Activated naive CD4-positive, alpha-beta T cell treated with Interleukin-2 at 50 U/mL for 16 hours (primary cell): ENCODE data around the gene SOS1.
"Not testable (repeated sequence)": the region's sequence is repeated elsewhere in the genome, so short reads cannot be mapped to it uniquely, and the experiment has no call there.

ENCODE experiments used
- DNase-seq: peaks from one replicate; pipeline ENCODE4 v3.0.0-alpha.2; 2020

SOS1 gene

DNA sequence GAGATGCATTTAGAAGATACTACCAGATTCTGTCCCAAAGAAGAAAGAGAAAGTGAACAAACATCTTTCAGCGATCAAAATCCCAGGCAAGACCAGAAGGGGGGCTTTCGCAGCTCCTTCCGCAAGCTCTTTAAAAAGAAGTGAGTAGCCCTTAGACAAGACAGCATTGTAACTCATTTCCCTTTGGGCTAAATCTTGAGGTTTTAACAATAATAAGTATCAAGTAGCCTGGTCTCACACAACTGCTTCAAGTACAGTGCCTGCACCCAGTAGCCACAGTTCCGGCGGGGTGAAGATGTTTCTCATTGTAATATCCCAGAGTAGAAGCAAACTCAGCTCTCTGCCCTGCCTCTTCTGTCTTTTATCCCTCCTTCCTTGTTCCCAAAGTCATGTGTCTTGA is 154.8 kb downstream of the SOS1 start:
- DNase-seq: no peak

DNA sequence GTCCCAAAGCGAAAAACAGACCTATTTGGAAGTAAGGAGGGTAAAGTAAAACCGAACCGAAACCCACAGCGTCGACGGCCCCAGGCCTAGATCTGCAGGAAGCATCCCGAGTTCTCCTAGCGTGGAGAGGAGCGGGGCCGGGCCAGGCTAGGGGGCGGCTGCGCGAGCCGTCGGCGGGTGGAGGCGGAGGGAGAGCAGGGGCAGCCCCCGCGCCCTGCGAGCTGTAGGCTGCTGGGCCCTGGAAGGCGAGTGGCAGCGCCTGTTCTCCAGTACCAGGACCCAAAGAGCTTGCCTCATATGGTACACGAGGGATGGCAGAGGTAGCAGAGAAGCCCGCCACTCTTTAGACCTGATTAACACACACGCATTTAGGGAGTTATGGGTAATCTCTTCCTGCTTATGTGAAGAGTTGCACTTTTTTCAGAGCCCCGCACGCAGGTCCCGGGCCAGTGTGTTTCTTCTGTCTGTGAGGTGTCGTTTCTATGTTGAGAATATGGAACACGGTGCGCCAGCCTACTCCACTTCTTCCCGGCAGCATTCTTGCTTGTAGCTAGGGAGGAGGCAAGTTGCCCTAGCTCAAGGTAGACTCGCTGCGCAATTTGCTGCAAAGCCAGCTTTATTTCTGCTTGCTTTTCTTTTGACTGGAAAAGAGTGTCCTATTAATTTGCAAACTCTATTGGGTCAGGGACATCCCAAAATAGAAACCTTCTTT is 160.1 kb downstream of the SOS1 start:
- DNase-seq: no peak

DNA sequence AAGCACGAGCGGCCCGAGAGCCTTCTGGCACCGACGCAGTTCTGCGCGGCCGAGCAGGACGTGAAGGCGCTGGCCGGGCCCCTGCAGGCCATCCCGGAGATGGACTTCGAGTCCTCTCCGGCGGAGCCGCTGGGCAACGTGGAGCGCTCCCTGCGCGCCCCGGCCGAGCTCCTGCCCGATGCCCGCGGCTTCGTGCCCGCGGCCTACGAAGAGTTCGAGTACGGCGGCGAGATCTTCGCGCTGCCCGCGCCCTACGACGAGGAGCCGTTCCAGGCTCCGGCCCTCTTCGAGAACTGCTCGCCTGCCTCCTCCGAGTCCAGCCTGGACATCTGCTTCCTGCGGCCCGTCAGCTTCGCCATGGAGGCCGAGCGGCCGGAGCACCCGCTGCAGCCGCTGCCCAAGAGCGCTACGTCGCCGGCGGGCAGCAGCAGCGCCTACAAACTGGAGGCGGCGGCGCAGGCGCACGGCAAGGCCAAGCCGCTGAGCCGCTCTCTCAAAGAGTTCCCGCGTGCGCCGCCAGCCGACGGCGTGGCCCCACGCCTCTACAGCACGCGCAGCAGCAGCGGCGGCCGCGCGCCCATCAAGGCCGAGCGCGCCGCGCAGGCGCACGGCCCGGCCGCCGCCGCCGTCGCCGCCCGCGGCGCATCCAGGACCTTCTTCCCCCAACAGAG is 160.8 kb downstream of the SOS1 start:
- DNase-seq: peak; percentile 73

DNA sequence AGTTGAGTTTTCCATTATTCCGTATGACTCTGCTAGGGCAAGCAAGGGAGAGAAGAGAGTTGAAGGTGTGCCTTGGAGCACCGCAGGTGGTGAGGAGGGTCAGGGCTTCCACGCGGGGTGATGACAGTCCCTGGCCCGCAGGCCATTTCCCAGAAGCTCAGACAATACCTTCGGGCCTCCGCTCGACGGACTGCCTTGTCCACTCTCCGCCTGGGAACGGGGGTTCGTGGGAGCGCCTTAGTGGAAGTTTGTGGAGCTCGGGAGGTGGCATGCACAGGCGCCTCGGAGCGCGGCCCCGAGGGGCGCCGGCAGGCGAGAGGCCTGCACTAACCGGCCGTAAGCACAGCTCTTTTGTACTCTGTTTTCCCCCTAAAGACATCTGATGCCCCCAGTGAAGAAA is 161.4 kb downstream of the SOS1 start:
- DNase-seq: no peak

DNA sequence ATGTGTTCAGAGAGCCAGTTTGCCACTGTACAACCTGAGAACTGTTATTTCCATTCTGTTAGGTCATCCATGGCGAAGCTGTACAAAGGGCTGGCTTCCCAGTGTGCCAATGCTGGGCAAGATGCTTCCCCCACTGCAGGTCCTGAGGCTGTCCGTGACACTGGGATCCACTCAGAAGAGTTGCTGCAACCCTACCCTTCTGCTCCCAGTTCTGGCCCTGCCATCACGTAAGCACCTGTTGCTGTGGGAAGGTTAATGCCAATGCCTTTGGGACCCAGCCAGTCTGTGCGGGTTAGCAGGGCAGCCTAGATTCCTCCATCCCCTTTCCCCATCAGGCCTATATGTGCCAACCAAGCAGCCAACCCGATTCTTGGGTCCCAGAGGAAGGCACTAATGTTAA is 162.9 kb downstream of the SOS1 start:
- no peak for DNase-seq

DNA sequence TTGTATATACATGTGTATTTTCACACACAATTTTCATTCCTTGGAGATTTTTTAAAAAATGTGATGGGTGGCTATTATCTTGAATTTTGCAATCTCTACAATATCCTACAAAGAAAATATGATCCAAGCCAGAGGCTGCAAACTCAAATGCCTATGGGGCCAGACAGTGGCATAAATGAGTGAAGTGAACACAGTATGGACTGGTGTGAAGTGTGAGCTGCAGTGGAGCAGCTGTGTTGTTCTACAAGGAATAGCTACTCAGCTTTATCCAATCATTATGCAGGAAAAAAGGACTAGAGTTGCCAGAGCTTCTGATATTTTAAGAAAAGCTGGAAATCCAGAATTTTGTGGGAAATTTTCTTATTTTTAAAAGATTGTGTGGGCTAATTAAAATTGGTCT is 169.1 kb downstream of the SOS1 start:
- no peak for DNase-seq

DNA sequence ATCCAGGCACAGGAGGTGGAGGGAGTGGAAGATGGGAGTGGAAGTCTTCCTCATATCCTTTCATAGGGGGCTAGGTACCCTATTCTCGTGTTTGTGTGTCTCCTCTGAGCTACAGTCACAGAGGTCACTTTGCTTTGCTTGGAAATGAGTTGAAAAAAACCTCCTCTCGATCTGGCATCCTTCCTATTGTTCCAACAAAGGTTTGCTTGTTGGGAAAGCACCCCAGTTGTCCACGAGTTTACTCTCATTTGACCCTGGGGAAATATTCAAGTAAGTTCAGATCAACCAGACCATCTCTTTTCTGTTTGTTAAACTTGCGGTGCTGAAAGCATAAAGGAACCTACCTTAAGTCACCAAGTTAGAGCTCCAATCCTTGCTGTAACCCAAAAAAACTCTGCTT is 171.9 kb downstream of the SOS1 start:
- no peak for DNase-seq

DNA sequence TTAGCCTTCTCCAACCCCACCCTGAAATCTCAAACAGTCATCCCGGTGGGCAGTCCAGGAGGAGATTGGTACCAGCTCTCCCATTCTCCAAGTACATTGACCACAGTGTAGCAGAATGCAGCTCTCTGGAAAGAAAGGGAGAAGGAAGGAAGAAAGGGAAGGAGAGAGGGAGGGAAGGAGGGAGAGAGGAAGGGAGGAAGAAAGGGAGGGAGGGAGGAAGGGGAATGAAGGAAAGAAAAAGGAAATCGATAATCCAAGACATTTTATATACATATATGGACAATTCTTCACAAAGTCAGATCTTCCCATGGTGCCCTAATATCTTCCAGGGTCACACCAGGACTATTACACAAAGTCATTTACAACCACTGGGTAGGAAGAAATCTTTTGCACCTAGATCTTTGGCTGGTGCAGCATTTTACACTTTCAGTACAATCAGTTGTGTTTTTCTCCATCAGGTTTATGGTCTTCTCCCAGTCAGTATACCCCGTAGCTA is 172.4 kb downstream of the SOS1 start:
- DNase-seq: no peak

DNA sequence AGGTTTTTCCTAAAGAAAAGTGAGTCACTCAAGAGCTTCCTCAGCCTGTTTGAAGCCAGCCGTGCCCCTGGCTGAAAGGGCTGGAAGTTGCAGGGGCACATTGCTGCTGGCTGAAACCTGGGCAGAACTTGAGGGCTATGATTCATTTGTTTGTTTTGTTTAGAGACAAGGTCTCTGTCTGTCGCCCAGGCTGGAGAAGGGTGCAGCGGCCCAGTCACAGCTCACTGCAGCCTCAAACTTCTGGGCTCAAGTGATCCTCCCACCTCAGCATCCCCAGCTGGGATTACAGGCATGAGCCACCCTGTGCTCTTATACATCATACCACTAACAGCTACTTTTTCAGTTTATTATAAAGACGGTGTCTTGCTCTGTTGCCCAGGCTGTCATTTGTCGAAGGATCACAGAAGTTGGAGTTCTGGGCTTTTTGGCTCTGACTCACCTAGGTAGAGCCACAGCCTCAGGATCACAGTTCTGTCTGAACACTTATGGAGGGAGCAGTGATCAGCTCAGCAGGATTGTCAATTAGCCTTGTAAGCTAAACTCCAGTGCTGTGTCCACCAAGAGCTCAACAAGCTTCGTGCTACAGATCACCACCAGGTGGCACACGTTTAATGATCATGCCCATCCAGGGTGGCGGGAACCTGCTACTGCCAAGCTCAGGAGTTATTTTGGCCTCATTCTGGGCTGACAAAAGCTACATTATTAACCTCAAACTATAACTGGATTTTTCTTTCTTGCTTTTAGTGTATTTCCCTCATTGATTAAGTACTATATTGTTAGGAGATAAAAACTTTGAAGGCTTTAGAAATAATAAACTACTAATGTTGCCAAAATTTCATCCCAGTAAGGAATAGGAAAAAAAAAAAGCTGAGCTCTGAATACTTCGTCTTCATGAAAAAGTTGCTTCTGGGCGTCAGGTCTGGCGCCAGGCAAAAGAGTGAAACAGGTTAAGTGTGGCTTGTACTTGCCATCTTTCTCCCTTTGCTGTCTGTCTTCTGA is 173.3 kb downstream of the SOS1 start:
- DNase-seq: peak; percentile 68

DNA sequence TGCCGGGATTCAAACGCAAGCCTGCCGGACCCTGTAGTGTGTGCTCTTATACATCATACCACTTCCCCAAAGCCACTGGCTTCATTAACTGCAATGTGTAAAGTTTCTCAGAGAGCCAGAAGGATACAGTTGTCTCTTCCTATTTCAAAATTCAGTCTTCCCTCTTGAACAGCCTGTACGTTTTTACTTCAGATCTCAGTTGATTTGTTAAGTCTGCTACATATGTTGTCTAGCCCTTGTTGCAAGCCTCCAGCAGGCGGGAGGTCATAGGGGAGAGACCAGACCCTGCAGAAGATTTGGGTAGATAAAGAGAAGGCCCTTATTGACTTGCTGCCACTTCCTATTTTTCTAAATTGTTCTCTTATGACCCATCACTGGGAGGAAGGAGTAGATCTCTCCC is 174.9 kb downstream of the SOS1 start:
- DNase-seq: no peak

DNA sequence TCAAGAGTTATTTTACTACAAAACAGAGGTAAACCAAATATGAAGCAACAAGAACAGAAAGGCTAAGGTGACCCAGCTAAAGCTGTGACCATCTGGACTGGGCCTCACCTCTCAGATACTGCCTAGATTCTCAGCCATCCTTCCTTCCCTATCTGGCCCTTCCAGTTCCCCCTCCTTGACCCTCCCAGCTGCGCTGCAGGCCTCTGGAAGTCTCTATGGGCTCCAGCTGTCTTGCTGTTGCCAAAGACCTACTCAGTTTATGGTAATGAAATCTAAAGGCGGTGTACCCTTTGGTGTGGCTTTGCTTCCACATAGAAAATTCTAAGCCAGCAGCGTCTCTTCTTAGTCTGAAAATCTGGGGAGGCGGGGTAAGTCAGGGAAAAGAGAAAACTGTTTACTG is 175.5 kb downstream of the SOS1 start:
- DNase-seq: no peak

DNA sequence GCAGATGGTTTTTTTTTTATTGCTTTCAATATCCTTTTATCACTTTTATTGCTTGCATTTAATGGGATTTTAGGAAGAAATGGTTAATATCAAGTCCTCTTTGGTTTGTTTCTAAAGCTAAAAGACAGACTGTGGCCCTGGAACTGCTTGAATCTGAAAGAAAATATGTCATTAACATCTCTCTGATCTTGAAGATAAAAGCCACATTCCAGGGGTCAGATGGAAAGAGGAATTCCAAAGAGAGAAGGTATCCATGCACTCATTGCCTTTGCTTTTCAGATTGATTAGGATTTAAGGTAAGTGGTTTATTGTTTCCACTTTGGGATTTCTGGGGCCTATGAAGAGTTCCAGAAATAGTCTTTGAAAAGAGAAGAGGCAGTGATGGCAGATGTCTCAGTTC is 177.1 kb downstream of the SOS1 start:
- DNase-seq: no peak

DNA sequence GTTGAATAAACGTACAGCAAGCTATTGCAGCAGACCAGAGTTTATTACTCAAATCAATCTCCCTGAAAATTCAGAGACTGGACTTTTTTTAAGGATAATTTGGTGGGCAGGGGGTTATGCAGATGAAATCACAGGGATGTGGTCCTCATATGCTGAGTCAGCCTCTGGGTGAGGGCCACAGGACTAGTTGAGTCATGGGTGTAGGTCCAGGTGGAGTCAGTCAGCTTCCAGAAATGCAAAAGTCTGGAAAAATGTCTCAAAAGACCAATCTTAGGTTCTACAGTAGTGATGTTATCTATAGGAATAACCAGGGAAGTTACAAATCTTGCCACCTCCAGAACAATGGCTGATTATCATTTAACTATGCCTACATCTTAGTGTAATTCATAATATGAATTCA is 180.1 kb downstream of the SOS1 start:
- DNase-seq: no peak

DNA sequence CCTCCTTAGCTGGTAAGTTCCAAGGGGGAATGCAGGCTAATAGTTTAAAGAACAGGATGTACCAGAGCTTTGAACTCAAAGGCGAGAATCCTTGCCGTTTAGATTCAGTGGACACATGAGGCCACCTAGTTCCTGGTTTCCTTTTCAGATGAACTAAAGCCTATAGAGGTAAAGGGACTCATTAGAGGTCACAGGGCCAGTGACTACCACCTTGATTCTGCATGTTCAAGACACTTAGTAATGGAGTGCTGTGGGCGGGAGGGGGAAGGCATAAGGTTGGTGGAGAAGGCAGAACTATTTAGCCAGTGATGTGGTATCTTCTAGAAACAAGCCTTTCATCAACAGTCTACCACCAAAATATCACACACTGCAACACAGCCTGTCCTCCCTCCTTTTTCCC is 183.3 kb downstream of the SOS1 start:
- DNase-seq: no peak

DNA sequence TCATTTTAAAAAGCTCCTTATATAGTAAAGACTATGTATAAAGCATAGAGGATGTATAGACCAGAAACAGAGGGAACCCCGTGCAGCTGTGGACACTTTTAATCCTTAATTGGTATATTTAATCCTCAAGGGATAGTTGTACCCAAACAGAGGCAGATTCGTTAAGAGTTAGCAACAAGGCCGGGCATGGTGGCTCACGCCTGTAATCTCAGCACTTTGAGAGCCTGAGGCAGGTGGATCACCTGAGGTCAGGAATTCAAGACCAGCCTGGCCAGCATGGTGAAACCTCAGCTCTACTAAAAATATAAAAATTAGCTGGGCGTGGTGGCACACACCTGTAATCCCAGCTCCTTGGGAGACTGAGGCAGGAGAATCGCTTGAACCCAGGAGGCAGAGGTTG is 184.3 kb downstream of the SOS1 start:
- not testable (repeated sequence) for DNase-seq

DNA sequence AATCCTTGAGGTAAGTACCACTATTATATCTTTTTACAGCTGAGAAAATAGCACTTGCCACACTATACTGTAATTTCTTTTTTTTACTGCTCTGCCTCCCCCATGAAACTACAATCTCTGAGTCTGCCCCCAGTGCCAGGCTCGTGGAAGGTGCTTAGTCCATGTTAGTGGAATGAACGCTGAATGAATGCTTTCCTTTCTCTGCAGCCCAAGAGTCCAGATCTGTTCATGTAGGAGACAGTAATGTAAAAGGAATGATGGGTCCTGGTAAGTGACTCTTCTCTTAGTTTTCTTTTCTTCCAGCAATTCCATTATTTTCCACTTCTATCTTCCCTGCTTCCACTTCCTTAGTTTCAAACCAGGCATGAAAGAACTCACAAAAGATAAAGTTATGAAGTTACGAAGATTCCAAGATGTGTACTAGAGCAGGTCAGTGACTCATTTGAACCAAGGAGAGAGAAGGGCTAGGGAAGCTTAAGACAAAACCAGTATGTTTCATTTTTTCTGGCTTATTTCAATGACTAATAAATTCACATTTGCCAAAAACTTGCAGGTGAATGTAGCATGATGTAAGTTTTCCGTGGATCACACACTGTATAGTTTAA is 185.2 kb downstream of the SOS1 start:
- no peak for DNase-seq

DNA sequence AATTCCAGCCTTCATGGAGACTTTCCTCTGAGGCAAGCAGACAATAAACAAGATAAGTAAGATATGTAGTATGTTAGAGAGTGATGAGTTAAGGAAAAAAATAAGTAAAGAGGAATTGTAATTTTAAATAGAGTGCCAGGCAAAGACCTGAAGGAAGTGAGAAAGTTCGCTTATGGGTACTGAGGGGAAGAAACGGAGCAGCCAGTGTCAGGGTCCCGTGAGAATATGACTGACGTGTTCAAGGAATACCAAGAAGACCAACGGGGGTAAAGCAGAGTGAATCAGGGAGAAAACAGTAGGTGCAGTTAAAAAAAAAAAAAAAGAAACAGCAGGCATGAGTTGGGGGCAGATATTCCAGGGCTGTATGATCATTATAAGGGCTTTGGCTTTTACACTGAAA is 186.1 kb downstream of the SOS1 start:
- no peak for DNase-seq

DNA sequence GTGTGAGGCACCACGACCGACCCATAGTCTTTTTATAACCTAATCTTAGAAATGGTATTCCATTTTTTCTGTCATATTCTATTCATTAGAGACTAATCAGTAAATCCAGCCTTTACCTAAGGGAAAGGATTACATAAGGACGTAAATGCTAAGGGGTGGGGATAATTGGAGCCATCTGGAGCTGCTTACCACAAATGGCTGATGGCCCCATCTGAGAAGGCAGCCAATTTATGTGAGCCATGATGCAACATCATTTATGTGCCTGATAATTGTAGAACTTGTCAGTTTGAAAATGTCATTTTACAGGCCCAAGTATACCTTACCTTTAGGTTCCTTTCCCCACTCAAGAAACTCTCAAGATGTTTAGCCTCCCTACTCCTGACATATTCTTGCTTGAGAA is 187.2 kb downstream of the SOS1 start:
- DNase-seq: no peak

DNA sequence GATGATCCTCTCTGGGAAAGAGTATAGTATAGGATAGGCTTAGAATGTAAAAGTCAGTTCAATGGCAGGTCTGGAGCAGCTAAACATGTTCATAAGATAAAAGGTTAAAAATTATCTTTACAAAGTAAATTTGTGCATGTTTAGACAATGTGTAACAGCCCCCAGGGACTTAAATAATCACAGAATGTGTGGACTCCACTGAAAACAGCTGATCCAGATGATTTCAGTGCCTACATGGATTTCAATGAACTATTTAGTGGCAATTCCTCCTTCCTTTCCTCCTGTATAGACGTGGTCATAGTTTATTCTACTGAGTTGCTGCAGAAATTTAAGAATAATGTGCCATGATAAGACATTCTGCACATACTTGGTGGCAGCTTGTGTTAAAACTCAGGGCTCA is 188.3 kb downstream of the SOS1 start:
- DNase-seq: no peak
